CD4-positive, alpha-beta T cell treated with Interleukin-10 for 1 hour (primary cell): Measurements from ENCODE around the gene BCL2L15.
A peak's percentile ranks its signal among the peaks of the same experiment; 100 is the strongest.
"Not testable (repeated sequence)": the region's sequence is repeated elsewhere in the genome, so short reads cannot be mapped to it uniquely, and the experiment has no call there.

Experiments
- DNase-seq: peaks from one replicate; pipeline ENCODE4 v3.0.0-alpha.2; 2020

BCL2L15 gene

DNA sequence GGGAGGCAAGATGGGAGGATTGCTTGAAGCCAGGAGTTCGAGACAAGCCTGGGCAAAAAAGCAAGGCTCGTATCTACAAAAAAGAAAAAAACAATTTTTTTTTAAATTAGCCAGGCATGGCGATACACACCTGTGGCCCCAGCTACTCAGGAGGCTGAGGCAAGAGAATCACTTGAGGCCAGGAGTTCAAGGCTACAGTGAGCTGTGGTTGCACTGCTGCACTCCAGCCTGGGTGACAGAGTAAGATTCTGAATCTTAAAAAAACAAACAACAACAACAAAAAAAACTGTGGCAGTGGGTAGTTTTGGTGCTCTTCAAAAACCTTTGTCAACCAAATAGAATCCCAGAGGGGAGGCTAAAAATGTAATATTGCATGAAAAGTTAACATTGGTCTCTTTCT is 16.6 kb downstream of the BCL2L15 start:
- DNase-seq = peak; percentile 41

DNA sequence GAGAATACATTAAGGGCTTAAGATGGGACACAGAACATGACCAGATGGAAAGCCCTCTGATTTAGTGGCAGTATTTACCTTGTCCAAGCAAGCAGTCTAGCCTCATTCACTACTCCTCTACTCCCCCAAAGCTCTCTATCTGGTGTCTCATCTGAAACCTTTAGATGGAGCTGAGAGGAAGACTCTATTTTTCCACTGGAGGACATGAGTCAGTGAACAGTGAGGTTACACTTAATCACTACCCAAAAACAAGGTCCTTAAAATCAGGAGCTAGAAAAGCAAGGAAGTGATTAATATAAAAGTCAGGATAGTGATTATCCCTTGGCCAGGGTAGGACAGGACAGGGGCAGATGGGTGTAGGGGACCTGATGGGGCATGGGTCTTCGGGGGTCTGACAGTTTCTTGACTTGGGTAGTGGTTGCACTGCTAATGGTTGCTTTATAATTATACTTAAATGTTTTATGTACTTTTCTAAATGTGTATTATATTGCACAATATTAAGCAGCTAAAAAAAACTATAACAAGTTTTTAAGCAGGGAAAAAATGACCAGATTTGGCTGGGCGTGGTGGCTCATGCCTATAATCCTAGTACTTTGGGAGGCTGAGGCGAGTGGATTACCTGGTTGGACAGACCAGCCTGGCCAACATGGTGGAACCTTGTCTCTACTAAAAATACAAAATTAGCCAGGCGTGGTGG is 18.8 kb downstream of the BCL2L15 start:
- no peak for DNase-seq

DNA sequence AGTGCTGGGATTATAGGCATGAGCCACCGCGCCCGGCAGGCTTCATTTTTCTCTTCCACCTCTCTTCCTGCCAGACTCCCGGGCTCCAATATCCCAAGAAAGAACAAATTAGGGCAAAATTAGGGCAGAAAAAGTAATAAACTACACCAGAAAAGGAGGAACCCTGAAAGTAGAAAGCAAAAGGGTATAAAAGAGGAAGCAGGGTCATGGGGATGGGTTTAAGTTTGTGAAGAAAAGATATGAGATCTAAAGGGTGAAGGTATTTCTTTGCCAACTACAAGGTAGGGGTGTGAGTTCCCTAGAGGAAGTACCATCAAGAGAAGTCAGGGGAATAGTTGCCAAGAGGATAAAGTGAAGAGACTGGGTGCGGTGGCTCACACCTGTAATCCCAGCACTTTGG is 25.7 kb downstream of the BCL2L15 start:
- no peak for DNase-seq

DNA sequence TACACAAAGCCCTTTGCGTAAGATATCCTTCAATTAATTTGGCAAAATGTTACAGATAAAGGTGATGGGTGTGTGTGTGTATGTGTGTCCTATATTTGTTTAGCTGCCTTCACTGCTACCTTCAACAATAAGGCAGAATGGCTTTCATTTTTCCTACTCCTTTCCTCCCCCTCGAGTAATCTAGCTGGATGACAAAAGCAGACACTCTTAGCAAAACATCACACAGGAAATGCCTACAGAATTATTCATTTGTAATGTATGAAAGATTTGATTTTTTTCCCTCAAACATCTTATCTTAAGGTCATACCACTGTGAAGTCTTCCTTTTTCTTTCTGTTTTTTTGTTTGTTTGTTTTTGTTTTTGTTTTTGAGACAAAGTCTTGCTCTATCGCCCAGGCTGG is 26.5 kb downstream of the BCL2L15 start:
- no peak for DNase-seq

DNA sequence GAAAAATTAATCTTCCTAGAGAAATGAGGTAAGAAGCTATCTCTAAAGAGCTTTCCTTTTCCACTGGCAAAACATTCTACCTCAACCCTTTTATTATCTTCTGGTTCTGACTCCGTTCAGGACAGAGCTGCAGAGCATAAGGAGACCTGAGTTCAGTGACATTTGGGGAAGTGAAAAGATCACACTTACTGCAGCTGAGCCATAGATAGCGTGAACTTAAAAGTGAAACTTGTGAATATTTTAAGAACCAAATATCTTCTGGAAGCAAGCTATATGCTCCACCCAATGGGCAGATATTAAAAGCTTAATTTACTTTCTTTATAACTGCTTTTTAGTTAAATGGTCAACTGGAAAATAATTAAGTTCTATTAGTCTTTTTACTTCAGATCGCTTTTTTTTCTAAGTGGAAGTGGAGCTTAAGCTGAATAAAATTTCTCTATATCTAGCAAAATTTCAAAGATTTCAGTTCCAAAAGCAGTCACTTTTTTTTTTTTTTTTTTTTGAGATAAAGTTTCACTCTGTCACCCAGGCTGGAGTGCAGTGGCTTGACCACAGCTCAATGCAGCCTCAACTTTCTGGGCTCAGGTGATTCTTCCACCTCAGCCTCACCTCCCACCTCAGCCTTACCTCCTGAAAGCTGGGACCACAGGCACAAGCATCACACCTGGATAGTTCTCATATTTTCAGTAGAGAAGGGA is 27.8 kb downstream of the BCL2L15 start:
- peak; percentile 28 for DNase-seq

DNA sequence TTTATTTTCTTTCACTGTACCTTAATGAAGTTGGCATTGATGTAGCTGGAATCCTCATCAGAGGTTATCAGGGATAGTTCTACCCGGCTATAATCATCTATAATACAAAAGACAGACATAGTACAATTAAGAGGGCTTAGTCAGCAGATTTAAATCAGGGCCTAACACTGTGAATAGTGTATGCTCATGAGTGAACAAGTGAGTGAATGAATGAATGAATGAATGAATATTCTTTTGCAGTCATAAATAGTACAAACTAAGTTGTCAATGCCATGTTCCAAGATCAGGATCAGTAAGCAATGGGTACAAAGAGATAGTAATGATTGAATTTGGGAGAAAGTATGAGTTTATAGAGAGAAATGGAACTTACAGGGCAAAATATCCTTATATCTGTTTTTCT is 28.4 kb downstream of the BCL2L15 start:
- no peak for DNase-seq

DNA sequence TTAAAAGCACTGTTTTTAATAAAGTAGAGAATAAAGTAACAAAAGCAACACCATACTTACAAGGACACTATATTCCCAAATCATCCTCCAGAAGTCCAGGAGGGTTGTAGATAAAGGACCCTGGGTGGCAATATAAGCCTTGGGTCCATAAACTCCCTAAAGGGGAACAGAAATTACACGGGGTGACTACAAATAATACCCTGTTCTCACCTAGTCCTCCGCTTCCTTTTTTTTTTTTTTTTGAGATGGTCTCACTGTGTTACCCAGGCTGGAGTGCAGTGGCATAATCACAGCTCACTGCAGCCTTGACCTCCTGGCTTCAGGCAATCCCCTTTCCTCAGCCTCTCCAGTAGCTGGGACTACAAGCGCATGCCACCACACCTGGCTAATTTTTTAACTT is 29.0 kb downstream of the BCL2L15 start:
- DNase-seq = no peak

DNA sequence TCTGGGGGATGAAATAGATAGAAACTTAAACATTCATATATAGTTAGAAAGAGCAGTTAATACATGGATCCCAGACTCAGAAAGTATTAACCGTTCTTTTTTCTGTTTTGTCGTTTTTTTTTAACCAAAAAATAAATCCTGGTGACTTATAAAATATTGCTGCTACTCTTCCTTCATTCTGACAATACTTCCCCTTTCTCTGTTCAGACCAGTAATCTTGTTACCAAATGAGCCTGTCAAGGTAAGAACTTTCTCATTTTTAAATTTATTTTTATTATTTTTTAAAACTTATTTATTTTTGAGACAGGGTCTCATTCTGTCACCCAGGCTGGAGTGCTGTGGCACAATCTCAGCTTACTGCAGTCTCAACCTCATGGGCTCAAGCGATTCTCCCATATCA is 29.6 kb downstream of the BCL2L15 start:
- no peak for DNase-seq

DNA sequence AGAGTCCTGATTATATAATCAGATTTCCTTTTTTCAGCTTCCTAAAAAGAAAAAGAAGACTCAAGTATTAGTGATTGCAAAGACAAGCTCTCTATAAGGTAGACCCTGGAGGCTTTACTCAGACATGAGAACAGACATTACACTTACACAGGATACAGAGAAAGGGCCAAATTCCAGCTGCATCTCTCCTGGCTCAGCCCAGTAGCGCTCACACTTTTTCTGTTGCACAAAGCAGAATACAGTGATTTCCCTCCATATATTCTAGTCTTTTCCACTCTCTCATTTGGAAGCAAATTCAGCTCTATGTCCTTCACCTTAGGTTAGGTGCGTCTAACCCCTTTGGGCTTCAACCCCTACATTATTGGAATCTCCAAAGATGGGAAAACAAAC is 31.0 kb downstream of the BCL2L15 start:
- no peak for DNase-seq

DNA sequence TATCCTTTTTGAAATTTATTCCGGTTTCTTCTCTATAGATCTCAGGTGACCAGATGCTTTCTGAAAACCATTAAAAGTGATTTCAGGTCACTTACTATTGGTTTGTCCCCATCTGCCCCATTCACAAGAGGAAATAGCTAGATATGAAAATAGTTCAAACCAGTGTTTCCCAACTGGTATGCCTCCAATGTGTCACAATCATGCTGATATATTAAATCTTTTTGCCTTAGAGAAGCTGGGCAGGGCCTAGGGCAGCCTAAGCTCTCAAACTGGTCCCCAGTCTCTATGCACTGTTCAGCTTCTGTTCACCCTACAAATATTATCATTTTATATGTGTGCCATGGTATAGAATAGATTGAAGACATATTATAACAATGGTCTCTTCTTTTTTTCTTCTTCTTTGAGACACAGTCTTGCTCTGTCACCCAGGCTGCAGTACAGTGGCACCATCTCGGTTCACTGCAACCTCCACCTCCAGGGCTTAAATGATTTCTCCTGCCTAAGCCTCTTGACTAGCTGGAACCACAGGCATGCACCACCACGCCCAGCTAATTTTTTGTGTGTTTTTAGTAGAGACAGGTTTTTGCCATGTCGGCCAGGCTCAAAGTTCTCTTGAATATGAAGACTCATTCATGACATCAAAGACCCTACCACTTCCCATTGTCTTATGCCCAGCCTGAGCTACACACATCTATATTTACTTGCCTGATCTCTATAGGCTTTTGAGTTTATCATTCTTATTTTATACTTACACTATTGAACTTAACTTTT is 31.6 kb downstream of the BCL2L15 start:
- DNase-seq = no peak

DNA sequence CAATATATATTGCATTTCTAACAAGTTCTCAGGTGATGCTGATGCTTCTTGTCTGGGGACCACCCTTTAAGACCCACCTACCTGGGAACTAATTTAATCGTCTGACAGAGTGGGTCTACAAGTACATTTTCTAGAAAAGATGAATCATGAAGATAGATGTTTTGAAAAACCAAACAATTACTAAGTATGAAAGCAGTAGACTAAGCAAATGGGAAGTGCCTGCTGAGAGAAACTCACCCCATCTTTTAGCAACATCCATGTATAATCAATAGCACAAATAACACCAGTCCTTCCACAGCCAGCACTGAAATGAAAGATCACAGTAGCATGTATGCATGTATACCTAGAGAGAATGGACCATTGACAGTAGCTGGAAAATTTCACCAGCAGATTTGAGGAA is 33.1 kb downstream of the BCL2L15 start:
- no peak for DNase-seq

DNA sequence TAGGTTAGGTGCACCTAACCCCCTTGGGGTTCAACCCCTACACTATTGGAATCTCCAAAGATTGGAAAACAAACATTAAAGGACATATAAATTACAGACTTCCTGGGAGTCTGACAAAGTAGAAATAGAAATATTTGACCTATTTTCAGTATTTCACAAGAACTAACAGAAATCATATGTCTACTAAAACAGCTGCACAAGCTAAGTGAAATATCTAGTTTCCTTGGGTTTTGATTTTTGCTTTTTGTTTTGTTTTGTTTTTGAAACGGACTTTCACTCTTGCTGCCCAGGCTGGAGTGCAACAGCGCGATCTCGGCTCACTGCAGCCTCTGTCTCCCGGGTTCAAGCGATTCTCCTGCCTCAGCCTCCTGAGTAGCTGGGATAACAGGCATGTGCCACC is 34.7 kb downstream of the BCL2L15 start:
- DNase-seq = not testable (repeated sequence)

DNA sequence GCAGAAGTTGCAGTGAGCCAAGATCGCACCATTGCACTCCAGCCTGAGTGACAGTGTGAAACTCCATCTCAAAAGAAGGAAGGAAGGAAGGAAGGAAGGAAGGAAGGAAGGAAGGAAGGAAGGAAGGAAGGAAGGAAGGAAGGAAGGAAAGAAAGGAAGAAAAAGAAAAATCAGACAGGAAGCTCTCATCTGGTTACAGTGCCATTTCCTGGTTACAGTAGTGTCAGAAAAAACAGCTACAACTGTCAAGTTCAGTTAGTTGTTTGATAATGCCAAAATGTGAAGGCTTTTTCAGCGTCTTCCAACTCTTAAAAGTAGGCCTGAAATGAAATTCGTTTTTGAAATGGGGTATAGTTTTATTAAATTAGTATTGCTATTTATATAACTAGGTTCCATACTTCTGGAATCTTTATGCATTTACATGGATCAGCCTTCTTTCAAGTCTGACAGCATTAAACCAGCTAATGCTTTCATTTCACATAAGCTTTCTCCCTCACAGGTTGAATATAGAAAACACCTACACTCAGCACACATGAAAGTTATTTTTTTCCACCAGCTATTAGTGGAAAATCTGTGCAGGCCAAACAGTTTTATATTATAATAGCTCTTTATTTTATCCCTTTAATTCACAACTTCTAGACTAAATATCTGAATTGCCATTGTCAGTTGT is 37.1 kb downstream of the BCL2L15 start:
- DNase-seq = no peak

DNA sequence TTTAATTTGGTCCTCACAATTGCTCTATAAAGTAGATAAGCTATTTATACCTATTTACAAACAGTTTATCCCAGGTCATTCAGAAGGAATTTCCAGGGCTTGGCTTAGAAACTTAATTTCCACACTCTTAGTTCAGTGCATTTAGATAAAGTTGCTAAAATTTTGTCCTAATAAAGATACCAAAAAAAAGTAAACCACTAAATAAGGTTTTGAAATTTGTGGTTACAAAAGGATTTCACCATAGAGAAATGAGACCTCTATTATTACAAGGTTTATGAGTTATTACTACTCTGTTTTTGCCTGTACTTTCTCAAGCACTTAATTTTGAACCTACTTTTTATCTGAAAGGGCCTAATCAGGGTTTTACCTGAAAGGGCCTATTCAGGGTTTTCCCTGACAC is 38.3 kb downstream of the BCL2L15 start:
- no peak for DNase-seq

DNA sequence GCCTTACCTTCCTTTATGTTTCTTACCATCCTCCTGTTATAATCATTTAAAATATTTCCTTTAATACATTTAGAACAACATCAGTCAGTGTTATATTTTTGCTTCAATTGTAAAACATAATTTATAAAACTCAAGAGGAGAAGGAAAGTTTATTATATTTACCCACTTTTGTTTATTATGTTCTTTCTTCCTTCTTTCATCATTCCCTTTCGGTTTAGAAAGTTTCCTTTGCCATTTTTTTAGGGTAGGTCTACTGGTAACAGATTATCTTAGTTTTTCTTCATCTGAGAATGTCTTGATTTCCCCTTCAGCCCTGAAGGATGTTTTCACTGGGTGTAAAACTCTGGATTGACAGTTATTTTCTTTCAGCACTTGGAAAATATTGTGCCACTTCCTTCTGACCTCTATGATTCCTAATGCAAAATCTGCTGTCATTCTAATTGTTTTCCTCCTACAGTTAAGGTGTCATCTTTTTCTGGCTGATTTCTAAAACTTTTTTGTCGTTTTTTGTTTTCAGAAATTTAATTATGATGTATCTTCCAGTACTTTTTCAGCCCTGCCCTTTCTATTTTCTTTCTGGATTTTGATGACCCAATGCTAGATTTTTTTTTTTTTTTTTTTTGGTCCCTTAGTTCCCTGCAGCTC is 40.9 kb downstream of the BCL2L15 start:
- DNase-seq = no peak

DNA sequence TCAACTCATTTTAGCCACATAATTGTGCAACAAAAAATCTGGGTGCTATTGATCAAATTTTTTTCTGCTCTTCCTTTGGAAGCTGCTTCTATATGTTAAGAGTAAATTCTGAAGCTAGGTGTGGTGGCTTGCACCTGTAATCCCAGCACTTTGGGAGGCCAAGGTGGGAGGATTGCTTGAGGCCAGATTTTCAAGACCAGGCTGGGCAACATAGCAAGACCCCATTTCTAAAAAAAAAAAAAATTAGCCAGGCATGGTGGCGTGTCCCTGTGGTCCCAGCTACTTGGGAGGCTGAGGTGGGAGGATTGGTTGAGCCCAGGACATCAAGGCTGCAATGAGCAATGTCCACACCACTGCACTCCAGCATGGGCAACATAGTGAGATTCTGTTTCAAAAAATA is 50.8 kb downstream of the BCL2L15 start:
- no peak for DNase-seq

DNA sequence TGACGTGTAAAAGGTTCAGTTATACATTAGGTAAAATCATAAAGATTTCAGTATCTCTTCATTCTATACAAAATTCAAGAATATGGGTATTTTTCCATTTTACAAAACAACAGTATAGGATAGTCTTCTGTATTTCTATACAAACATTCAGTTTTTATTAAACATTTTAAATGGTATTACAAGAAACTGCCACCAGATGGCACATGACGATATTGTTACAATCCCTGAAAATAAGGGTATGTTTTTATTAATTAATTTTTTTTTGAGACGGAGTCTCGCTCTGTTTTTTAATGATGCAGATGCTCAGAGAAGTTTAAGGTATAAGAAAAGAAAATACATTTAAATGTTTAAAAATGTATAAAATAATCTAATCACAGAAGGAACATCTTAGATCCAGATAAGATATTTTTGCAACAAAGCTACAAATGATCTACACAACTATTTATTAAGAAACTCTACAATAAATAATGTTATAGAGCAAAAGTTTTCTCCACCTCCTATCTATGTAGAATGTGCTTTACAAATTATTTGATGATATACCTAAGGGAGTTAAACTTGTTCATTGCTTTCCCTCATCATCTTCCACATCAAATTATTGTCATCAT is 51.6 kb downstream of the BCL2L15 start:
- DNase-seq = peak; percentile 74

DNA sequence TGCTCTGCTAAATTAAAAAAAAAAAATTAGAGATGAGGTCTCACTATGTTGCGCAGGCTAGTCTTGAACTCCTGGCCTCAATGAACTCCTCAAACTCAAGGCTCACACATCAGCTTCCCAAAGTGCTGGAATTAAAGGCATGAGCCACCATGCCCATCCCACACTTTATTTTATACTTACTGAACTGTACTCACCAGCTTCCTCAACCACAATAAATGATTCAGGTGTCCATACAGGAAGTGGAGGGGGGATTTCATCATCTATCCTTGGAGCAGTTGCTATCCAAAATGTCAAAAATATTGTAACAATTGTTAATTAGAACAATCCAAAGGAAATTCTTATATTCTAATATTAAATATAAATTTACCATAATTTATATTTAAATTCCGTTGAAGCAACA is 52.7 kb downstream of the BCL2L15 start:
- DNase-seq = no peak
